ENCODE data around the gene NUTM2E. TPM values are rescaled to one million over a fixed set of nuclear protein-coding genes. Genes with fewer than 3 reads are reported as not detected.
"Not testable (repeated sequence)": the region's sequence is repeated elsewhere in the genome, so short reads cannot be mapped to it uniquely, and the experiment has no call there.

The NUTM2E gene
- total RNA-seq (0.63 and 1.0 TPM in 2 replicates), polyA plus RNA-seq (0.79 TPM in 1 of 2 replicates, not detected in the other), polyA minus RNA-seq (0.71 TPM in 1 of 2 replicates, not detected in the other)
- 0.82 TPM for total RNA-seq (2013)

GRCh38 chr10:79826496-79827215 is at the start of gene NUTM2E:
Gene NUTM2E, plus strand, starts transcription at chr10:79826739. Its CDS starts 15,002 bp downstream, at chr10:79841741.
- peak within 1 kb of the TSS; percentile 87 for H3K4me3 Mint-ChIP-seq
- H3K9me3 ChIP-seq (ENCODE audit: control extremely low read depth in 1 of 3, control insufficient read depth in 2 of 3, insufficient read depth in 1 of 3, low read length in 2 of 3); CTCF ChIA-PET; POLR2A ChIA-PET; H4K20me1 ChIP-seq (ENCODE audit: control insufficient read depth, insufficient read depth, low read length, poor library complexity, severe bottlenecking); H3K36me3 ChIP-seq (replicated peaks in 1 of 2; ENCODE audit: control extremely low read depth in 1 of 2, control insufficient read depth in 1 of 2, extremely low read depth in 1 of 2, insufficient read depth in 2 of 2, low read length in 1 of 2); H3K27me3 ChIP-seq (replicated peaks in 1 of 4; ENCODE audit: control extremely low read depth in 1 of 4, control insufficient read depth in 3 of 4, insufficient read depth in 4 of 4, low read length in 3 of 4); H3K27me3 Mint-ChIP-seq; H3K79me2 ChIP-seq (ENCODE audit: control insufficient read depth, insufficient read depth, low read length); H3K9me3 Mint-ChIP-seq (ENCODE audit: insufficient read depth); H3K4me1 ChIP-seq (ENCODE audit: control insufficient read depth in 2 of 2, insufficient read depth in 2 of 2, low read length in 2 of 2): not testable (repeated sequence)
- Histone ChIP-seq H3K4me2 (replicated peaks; ENCODE audit: low read depth, low read length, poor library complexity, severe bottlenecking) (peak within 1 kb of the TSS; percentile 19), H2AFZ (ENCODE audit: insufficient read depth, low read depth, low read length, poor library complexity, severe bottlenecking) (peak within 1 kb of the TSS; percentile 55), H3K9ac (ENCODE audit: low read length) (peak within 1 kb of the TSS; percentile 59), H3K4me3 (ENCODE audit: control extremely low read depth in 1 of 5, extremely low read depth in 1 of 5, insufficient read depth in 1 of 5, low read depth in 2 of 5, low read length in 4 of 5) (peak within 1 kb of the TSS in 4 of 5 experiments; percentile 55 to 60 (median 58)), H3K27ac (ENCODE audit: low read length in 2 of 2) (peak within 1 kb of the TSS; percentile 73 to 77)
- peak; percentile 87 for ATAC-seq (ENCODE audit: low read depth)
- intact Hi-C loops (cut with micrococcal nuclease) = loop anchor here (10.0 kb wide), 2 partner anchors 248 to 378 kb away; partner anchors contain the start of genes ANXA11 and TMEM254
- DNase-seq = peak; percentile 85
- H3K27ac Mint-ChIP-seq = peak within 1 kb of the TSS; percentile 89
- 0% methylated on average over 49 of the region's 78 CpGs for WGBS (ENCODE audit: insufficient coverage)
- H3K4me1 Mint-ChIP-seq = peaks cover 14% of the 10 kb centered on the region

- intact Hi-C loops (cut with micrococcal nuclease) = loop anchor here (10.0 kb wide), 1 partner anchor 267 kb away; no protein-coding TSS in a partner anchor
- H3K27me3 ChIP-seq (replicated peaks in 1 of 4; ENCODE audit: control extremely low read depth in 1 of 4, control insufficient read depth in 3 of 4, insufficient read depth in 4 of 4, low read length in 3 of 4); H3K4me3 Mint-ChIP-seq; H3K4me2 ChIP-seq (replicated peaks; ENCODE audit: low read depth, low read length, poor library complexity, severe bottlenecking); H4K20me1 ChIP-seq (ENCODE audit: control insufficient read depth, insufficient read depth, low read length, poor library complexity, severe bottlenecking); CTCF ChIA-PET; ATAC-seq (ENCODE audit: low read depth); H3K27ac Mint-ChIP-seq; H3K4me1 Mint-ChIP-seq; H2AFZ ChIP-seq (ENCODE audit: insufficient read depth, low read depth, low read length, poor library complexity, severe bottlenecking); H3K4me3 ChIP-seq (ENCODE audit: control extremely low read depth in 1 of 5, extremely low read depth in 1 of 5, insufficient read depth in 1 of 5, low read depth in 2 of 5, low read length in 4 of 5); H3K9me3 Mint-ChIP-seq (ENCODE audit: insufficient read depth); H3K36me3 ChIP-seq (replicated peaks in 1 of 2; ENCODE audit: control extremely low read depth in 1 of 2, control insufficient read depth in 1 of 2, extremely low read depth in 1 of 2, insufficient read depth in 2 of 2, low read length in 1 of 2); H3K9me3 ChIP-seq (ENCODE audit: control extremely low read depth in 1 of 3, control insufficient read depth in 2 of 3, insufficient read depth in 1 of 3, low read length in 2 of 3); POLR2A ChIA-PET; H3K9ac ChIP-seq (ENCODE audit: low read length); H3K27ac ChIP-seq (ENCODE audit: low read length in 2 of 2); H3K4me1 ChIP-seq (ENCODE audit: control insufficient read depth in 2 of 2, insufficient read depth in 2 of 2, low read length in 2 of 2); H3K27me3 Mint-ChIP-seq; DNase-seq; H3K79me2 ChIP-seq (ENCODE audit: control insufficient read depth, insufficient read depth, low read length): not testable (repeated sequence)
Measured at GRCh38 chr10:79777997-79778396, 48.5 kb upstream of the NUTM2E start.
